Measurements from ENCODE around the gene BTF3L4.
"Not testable (repeated sequence)": the region's sequence is repeated elsewhere in the genome, so short reads cannot be mapped to it uniquely, and the experiment has no call there.

The BTF3L4 gene

DNA sequence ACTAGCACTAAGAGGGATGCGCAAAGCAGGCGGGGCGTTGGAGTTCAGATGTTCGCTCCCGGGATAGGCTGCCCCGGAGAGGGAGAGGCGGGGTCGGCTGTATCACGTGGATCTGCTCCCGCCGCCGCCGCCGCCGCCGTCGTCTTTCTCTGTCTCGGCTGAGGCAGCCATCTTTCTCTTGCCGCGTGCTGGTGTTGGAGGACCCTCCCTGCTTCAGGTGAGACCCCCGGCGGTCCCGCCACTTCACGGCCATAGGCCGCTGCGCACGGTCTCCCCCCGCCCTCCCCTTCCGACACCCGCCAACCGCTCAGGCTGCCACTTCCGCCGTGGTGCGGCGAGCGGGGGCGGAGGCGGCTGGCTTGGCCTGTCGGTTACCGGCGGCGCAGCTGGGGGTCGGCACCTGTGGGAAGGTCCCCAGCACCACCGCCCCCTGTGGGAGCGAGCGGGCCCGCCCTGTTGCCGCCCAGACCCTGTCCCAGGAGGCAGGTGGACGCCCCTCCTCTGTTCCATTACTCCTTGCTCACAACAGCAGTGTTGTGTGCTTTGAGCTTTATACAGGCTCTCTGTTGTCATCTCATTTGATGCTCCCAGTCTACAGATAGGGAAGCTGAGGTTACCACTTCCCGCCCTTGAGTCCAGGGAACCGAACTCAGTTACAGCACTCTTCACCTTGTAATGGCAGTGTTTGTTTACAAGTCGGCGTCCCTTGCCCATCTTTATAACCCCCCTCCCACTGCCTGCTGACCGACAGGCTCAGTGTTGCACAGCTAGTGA is at the start of gene BTF3L4:
Gene BTF3L4 (plus strand): TSS at position 133 of the 774 bp plus-strand sequence. CDS start 3,553 bp downstream, outside the sequence.
- DNase-seq, result peak; percentile 97

DNA sequence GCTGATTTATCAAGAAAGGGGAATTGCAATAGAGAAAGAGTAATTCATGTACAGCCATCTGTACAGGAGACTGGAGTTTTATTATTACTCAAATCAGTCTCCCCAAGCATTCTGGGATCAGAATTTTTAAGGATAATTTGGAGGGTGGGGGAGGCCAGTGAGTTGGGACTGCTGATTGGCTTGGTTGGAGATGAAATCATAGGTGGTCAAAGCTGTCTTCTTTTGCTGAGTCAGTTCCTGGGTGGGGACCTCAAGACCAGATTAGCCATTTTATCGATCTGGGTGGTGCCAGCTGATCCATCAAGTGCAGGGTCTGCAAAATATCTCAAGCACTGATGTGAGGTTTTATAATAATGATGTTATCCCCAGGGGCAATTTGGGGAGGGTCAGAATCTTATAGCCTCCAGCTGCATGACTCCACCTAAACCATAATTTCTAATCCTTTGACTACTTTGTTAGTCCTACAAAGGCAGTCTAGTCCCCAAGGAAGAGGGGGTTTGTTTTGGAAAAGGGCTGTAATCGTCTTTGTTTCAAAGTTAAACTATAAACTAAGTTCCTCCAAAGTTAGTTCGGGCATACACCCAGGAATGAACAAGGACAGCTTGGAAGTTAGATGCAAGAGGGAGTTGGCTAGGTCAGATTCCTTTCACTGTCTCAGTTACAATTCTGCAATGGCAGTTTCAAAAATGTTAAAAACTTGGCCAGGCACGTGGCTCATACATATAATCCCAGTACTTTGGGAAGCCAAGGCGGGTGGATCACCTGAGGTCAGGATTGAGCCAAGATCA is 48.7 kb upstream of the BTF3L4 start:
- no peak for DNase-seq

DNA sequence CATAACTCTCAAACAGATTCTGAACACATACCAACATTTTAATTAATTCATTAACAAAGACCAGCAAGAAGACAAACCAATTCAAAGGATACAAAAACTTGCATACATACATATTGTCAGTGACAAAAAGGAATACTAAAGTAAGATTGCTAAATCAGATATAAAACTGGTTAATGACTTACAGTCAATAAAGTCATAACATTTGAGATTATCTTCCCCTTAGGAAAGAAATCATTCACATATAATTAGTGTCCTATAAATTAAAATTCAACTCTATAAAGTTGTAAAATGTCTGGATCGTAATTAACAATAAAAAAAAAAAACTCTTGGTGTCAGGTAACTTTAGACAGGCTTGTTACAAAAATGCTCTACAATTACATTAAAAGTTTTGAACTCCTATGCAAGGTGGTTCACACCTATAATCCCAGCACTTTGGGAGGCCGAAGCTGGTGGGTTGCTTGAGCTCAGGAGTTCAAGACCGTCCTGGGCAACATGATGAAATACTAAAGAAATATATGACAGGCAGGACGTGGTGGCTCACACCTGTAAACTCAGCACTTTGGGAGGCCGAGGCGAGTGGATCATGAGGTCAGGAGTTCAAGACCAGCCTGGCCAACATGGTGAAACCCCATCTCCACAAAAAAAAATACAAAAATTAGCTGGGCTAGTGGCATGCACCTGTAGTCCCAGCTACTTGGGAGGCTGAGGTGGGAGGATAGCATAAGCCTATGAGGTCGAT is 47.9 kb upstream of the BTF3L4 start:
- no peak for DNase-seq

DNA sequence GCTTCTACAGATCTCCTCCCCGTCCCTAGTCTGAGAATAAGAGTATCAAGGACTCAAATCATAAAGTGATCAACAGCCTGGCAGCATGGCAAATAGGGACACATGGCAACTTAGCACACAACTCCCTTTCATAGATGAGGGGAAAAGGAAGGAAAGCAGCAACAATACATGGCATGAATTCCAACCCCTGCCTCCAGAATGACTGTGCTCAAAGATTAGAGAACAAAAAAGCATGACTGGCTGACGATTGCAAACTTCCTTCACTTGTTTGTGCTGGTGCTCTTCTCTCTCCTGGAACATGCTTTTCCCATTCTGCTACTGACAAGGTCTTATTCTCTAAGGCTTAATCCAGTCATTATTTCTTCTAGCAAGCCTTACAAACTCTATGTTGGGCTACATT is 34.0 kb upstream of the BTF3L4 start:
- no peak for DNase-seq

DNA sequence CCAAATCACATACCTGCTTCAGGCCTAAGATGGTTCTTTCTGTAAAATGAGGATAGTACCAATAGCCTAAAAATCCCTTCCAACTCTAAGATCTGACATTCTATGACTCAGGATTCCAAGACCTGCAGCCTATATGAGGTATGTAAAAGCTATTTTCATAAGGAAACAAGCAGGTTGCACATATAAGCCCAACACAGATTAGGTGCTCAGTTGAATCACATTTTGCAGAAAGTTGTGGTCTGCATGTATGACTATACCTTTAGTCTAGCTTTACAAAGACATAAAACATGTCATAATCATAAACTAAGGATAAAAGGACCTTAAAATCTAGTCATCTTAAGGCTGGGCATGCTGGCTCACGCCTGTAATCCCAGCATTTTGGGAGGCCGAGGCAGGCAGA is 29.8 kb upstream of the BTF3L4 start:
- no peak for DNase-seq

DNA sequence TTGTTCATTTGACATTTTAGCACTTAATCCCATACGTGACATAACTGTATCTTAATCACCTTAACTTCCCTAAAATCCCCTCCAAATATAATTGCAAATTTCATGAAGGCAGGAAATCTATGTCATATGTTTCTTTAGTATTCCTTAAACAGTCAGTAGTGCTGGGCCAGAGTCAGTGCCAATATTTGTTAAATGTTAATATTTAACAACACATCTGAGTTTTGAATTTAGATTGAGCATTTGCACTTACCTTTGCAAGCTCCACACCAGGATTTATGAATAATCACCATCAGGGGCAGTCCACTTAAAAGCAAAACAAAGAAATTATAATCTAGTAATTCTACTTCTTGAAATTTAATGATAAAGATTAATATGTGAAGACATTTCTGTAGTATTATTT is 27.8 kb upstream of the BTF3L4 start:
- DNase-seq, result no peak

DNA sequence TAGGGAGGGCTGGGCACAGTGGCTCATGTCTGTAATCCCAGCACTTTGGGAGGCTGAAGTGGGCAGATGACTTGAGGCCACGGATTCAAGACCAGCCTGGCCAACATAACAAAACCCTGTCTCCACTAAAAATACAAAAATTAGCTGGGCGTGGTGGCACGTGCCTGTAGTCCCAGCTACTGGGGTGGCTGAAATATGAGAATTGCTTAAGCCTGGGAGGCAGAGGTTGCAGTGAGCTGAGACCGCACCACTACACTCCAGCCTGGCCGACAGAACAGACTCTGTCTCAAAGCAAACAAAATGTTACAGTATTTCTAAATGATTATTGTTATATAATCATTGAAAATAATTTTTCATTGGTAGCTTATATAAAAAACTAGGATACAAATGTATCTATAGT is 27.3 kb upstream of the BTF3L4 start:
- DNase-seq, result not testable (repeated sequence)

DNA sequence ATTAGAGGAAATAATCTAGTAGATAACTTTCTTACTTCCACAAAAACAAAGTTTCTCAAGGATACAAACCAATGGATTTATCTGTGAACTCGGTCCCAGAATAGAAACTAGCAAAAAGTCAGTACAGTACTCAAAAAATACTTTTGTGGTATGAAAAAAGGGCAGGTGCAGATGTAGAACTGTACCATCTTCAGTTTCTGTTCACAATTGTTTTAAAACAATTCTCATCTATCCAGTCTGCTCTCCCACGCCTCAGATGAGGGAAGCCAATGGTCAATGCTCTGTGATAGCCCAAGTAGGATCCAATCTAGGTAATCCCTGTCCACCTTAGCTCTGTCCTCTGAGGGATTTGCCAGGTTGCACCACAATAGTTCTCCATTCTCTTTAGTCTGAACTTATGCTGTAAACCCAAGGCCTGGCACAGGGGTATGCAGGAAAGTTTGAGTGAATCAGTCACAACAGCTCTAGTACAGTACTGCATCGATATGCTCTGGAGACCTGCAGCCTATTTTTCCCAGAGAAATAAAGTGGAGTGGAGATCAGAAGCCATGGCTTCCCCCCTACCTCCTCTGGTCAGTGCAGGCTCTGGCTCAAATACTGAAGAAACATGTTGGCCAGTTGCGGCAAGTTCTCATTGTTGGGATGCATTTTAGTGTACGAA is 23.8 kb upstream of the BTF3L4 start:
- DNase-seq, result peak; percentile 9

DNA sequence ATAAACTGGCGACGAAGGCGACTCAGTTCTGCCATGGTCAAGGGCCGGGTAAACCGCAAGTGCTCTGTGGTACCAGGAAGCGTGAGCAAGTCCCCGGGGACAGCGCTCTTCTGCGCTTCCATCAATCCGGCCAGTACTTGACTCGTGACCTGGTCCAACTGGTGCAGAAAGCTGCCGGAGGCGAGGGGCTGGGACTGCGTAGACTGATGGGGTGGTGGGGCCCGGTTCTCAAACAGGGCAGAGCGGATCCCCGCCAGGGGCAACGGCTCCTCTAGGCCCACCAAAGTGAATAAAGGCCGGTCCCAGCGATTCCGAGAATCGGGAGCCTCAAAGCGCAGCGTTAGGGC is 23.3 kb upstream of the BTF3L4 start:
- peak; percentile 31 for DNase-seq

DNA sequence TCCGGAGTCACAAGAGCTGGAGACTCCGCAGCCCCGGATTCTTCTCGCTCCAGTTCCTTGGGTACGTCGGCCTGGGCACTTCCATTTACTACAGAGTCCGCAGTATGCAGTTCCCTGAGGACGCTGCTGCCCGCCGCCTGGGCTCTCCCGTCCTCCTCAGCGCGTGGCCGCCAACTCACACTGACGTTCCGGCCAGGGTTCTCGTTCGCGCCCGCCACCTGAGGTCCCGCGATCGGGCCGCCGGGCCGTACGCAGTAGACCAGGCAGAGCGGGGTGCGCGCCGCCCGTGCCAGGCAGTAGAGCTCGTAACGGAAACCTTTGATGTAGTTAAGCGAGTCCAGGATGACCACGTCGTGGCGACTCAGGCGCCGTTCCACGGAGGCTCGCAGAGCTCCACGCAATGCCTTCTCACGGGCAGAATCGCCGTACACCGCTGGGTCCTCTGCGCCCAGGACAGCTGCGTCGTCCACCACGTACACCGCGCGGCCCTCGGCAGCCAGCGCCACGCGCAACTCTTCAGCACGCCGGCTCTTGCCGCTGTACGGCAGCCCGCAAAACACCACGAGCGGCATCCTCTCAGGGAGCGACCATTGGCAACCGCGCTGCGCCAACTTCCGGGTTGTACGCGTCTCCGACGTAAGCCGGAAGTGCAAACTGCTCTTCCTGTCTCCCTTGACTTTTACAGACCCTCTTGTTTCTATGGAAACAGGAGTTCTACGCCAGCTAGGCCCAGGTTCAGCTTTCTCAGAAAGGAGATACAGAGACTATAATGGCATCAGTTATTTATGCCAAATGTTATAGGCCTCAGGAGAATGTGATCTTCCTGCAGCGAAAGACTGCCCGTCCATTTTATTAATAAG is 22.7 kb upstream of the BTF3L4 start, which contains the start of gene KTI12:
Gene KTI12 (minus strand): TSS at position 621 of the 860 bp plus-strand sequence. CDS start 49 bp downstream, at position 572.
- DNase-seq, result peak; percentile 92

DNA sequence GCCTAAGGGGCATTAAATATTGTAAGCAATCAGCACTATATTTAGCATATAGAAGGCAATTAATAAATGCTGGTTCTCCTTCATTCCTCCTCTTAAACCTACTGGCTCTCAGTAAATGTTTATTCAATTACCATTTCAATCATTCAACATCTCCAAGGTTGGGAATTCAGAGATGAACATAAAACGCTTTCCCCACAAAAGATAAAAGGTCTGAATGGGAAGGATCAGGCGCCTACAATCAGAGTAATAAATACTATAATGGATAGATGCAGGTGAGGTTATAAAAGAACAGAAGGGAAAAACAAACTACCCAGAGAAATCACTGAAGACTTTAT is 22.1 kb upstream of the BTF3L4 start:
- DNase-seq, result no peak

DNA sequence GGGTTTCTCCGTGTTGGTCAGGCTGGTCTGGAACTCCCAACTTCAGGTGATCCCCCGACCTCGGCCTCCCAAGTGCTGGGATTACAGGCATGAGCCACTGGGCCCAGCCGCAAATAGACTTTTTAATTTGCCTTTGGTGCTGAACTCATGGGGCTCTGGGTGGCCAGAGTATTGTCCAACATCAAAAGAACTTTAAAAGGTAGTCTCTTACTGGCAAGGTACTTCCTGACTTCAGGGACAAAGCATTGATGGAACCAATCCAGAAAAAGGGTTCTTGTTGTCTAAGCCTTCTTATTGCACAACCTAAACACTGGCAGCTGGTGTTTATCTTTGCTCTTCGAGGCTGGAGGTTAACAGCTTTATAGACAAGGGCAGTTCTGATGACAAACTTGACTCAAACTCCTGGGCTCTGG is 18.7 kb upstream of the BTF3L4 start:
- DNase-seq, result no peak

DNA sequence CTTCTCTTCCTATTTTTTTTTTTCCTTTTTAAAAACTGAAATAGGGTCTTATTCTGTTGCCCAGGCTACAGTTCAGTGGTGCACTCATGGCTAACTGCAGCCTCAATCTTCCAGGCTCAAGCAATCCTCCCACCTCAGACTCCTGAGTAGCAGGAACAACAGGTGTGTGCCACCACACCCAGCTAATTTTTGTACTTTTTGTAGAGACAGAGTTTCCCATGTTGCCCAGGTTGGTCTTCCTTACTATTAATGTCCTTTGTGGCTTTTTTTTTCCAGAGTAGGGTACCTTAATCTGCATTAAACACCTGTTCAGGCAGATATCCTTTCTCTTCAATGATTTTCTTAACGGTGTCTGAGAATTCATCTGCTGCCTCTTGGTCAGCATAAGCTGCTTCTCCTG is 18.2 kb upstream of the BTF3L4 start:
- no peak for DNase-seq

DNA sequence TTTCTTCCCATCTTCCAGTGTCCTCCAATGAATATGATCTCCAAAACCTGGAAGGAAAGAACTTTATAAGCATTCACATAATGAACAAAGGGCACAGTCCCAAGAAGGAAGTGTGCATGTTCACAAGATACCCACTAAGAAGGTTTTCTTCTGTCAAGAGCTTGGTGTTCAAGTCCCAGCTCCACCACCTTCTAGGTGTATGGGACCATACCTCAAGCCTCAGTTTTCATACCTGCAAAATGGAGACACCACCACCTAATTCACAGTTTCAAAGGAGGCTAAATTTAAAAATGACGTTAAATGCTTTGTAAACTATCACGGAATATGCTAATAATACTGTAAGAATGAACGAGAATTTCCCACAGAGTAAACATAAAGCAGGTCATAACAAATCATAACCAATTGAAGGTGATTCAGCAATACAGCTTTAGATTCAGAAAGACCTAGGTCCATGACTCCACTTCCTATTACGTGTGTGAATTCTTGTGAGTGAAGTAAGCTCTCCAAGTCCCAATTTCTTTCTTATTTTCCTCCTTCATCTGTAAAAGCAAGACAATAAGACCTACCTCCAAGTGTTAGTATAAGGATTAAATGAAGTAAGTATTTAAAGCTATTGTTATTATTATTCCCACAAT is 14.4 kb upstream of the BTF3L4 start:
- no peak for DNase-seq

DNA sequence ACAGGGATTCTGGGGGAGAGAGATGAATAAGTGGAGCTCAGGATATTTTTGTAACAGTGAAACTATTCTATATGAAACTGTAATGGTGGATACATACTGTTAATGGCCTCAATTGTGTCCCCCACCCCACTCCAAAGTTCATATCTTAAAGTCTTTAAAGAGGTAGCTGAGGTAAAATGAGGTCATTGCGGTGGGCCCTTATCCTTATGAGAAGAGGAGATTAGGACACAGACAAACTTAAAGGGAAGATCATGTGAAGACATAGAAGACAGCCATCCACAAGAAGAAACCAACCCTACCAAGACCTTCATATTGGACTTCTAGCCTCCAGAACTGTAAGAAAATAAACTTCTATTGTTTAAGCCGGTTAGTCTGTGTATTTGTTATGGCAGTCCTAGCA is 10.9 kb upstream of the BTF3L4 start:
- no peak for DNase-seq

DNA sequence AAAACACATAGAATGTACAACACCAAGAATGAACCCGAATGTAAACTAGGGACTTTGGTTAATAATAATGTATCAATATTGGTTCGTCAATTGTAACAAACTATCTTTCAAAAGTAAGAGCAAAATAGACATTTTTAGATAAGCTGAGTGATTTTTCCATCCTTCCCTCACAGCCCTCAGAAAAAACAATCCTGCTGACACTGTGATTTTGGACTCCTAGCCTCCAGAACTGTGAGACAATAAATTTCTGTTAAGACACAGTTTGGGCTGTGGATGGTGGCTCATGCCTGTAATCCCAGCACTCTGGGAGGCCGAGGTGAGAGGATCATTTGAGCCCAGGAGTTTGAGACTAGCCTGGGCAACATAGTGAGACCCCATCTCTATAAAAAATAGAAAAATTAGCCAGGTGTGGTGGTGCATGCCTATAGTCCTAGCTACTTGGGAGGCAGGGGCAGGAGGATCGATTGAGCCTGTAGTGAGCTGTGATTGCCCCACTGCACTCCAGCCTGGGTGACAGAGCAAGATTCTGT is 10.4 kb upstream of the BTF3L4 start:
- DNase-seq, result not testable (repeated sequence)

DNA sequence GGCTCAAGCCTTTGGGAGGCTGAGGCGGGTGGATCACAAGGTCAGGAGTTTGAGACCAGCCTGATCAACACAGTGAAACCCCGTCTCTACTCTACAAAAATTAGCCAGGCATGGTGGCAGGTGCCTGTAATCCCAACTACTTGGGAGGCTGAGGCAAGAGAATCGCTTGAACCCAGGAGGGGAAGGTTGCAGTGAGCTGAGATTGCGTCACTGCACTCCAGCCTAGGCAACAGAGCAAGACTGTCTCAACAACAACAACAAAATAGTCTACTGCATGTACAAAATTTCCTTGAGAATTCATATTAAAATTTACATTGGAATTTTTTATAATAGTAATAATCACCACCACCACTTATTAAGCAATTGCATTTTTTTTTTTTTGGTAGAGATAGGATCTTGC is 6.8 kb upstream of the BTF3L4 start:
- not testable (repeated sequence) for DNase-seq

DNA sequence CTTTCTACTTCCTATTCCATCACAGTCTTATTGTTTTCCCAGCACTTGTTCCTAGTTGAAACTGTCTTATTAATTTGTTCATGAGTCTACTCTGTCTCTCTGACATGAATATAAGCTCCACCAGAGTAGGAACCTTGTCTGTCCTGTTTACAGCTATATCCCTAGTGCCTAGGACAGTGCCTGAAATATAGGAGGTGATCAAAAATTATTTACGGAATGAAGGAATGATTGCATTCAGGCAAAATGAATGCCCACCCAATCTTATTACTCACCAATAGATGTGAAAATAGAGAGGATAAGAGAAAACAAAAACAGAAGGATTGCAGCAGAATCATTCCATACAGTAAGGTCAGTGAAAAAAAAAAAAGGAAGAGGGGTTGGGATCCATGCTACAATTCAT is 2.2 kb upstream of the BTF3L4 start:
- no peak for DNase-seq

DNA sequence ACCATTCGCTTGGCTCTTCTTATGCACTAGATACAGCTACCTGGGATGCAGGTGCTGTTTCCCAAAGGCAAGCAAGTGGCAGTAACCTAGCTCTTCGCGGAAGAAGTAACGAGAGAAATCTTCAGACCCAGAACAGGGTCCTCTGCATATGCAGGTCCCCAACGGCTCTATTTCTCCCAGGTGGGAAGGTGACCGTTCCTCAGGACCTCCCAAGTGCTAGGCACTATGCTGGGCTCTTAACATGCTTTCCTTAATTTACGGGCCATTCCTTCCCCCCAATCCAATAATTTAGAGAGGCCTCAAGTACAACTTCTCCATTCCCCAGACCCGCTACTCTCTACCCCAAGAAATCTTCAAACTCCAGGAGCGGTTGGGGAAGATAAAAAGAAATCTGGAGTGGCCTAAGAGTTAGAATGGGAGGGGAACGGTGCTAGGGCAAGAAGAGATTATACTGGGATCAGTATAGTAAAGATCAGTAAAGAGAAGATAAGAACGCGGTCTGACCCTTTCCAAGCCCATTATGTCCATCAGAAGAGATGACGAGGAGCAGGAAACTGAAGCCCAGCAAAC is 1.5 kb upstream of the BTF3L4 start:
- no peak for DNase-seq

DNA sequence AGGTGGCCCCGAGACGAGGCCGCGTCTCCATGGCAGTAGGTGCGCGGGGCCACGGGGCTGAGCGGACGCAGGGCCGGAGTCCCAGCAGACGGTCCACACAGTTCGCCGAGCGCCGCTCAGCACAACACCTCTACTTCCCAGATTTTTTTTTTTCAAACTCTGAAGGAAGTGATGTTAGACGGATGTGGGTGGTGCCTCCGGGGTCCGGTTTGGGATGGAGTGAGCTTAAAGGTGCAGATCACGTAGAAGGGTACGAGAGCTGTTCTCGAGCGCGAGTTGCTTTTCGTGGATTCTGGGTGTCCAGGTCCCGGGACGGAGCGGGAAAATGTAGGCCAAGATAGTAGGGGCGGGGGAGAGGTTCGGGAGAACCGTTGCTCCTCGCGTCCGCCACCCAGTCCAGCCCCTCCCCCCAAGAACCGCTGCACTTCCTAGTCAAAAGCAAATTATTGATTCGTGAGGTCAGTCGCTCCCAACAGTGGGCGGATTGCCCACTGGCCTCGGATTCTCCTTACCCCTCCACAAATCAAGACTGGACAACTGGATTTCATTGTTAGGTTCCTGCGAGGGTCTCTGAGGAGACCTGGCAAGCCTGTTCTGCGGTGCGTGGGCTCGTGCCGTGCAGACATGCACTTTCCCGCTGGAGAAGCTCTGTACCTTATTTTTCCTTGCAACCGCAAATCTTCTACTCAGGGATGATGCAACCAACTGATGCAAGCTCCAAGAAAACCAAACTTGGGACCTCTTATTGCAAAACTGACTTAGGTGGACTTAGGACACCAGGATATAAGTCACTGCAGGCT is 829 bp upstream of the BTF3L4 start, which contains the start of gene TXNDC12:
Gene TXNDC12 (minus strand): TSS at position 126 of the 800 bp plus-strand sequence. CDS start 95 bp downstream, at position 31.
- peak; percentile 84 for DNase-seq
